ENCODE data around the gene OSMR.

Gene OSMR

DNA sequence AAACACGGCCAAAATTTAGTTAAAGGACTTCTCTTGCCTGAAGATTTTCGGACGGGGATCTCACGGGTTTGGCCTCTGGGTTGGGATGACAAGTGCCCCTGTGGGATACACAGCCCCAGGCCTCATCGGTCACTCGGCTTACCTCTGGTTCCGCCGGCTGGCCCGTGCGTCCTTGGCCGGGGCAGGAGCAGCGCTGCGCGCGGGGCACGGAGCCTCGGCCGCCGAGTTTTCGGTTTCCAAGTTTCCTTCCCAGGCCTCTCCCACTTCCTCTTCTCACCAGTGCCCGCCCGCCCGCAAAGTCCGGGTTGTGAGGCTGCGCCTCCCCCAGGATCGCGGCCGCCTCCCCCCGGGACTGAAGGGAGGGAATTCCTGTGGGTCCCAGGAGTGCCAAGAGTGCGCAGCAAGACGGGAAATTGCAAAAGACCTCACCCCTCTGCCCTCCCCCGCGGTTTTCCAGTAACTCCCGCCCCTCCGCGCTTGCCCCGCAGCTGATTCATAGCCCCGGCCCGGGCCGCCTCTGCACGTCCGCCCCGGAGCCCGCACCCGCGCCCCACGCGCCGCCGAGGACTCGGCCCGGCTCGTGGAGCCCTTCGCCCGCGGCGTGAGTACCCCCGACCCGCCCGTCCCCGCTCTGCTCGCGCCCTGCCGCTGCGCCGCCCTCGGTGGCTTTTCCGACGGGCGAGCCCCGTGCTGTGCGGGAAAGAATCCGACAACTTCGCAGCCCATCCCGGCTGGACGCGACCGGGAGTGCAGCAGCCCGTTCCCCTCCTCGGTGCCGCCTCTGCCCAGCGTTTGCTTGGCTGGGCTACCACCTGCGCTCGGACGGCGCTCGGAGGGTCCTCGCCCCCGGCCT is at the start of gene OSMR:
Gene OSMR (plus strand): TSS at position 487 of the 853 bp plus-strand sequence. CDS start 23,033 bp downstream, outside the sequence.
- no peak for DNase-seq

DNA sequence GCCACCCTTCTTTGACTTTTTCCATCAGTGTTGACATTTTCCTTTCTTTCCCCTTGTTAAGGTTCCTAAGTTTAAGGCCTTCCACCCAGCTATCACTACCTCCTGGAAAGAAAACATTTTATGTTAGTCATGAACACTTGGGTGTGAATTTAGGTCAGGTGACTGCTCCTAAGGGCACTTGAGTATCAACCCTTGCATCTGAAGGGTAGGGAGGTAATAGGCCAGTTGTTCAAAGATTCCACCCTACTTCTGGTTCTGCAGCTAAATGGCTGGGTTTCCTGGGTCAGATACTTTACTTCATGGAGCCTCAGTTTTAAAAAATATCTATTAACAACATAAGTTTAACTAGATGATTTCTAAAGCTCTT is 49.1 kb upstream of the OSMR start:
- no peak for DNase-seq

DNA sequence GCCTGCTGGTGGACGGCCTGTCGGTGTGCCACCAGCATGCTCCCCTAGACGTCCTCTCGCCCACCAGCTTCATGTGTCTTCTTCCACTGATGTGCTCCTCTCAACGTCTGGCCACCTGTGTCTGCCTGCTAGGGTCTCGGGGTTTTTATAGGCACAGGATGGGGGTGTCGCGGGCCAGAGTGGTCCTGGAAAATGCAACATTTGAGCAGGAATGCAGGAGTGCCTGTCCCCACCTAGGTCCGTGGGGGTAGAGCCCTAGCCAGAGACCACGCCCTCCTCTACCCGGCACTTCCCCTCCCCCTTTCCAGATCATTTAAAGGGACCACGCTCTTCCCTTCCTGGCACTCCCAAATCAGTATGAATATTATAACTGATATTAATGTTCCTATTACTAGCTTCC is 48.0 kb upstream of the OSMR start:
- no peak for DNase-seq

DNA sequence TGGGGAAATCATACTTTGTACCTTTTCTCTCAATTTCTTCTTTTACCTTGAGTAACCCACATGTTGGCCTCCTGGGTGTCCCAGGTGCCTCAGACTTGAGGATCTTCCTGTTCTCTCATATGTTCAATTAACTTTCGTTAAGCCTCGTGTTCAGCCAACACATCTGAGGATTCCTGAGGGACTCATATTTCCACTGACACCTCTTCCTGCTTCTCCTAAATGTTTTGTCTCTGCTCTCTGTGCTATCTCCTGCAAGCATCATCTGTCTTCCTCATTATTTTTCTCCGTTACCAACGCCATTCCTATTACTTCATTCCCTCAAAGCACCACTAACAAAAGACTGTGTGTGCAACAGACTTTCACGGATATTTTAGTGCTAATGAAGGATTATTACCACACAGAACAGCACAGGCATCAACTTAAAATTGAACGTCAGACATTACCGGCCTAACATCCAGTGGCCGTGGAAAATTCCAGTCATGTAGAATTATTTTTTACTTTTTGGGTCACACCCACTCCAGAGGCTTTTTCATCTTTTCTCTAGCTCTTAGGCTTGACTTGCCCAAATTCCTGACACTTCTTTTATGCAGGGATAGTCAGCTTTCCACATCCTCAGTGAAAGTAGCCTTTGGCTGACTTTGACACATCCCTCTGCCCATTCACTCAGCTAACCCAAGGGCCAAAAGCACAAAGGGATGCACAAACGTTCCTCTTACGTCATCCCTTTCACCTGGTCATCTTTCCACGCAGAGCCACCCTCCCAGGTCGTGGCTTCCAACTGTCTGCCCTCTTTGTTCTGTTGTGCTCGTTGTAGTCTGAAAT is 46.0 kb upstream of the OSMR start:
- DNase-seq: no peak

DNA sequence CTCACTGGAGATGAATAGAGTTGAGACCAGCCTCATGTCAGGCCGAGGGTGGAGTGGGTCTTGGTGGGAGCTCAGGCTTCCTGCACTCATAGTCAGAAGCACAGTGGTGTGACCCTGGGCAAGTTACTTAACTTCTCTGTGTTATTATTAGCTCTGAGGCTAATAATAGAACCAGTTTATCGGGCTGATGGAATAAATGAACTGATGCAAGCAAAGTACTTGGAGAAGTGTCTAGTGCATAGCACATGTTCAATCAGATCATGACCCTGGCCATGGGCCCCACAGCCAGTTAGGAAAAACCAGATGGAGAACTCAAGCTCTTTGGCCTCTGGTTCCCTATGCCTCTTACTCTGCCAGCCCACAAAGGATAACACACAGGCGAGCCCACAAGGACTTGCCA is 45.3 kb upstream of the OSMR start:
- DNase-seq: no peak

DNA sequence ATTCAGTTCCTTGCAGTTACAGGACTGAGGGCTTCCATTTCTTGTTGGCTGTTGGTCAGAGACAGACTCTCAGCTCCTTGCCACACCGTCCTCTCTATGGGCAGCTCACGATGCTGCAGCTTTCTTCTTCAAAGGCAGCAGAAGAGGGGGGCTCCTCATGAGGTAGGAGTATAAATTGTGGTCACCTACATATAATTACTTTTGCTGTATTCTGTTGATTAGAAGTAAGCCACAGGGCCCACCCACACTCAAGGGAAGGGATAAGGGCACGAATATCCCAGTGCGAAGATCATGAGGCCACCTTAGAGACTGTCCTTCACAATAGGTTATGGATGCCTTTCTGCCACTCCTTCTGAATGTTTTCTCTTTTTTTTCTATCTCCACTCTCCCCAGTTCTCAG is 43.7 kb upstream of the OSMR start:
- DNase-seq: no peak

DNA sequence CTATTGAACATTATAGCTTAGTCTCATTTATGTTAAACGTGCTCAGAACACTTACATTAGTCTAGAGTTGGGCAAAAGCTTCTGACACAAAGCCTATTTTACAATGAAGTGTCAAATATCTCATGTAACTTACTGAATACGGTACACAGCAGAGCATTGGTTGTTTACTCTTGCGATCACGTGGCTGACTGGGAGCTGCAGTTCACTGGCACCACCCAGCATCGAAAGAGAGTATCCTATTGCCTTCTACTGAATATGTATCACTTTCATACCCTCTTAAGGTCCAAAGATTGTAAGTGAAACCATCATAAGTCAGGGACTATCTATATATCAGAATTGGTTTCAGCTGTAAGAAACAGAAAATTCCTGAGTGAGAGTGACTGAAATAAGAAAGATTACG is 42.6 kb upstream of the OSMR start:
- DNase-seq: no peak

DNA sequence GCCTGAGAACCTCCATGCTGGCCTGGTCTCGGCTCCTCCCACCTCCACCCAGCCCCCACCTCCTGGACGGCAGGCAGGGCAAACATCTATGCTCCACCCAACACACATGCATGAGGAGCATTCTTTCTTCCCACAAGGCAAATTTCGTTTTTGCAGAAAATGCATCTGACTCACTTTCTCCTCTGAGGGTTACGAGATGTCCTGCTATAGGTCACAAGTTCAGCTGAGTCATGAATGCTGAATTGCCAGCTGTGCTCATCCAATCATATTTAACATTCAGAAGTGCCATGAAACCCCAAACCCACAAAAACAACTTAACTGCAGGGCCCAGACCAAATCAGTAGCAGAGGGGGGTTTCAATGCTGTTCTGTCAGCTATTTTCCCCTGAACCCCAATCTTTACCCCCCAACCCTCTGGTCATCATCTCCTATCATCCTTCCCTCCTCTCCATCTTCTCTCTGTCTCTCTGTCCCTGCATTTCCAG is 39.0 kb upstream of the OSMR start:
- no peak for DNase-seq

DNA sequence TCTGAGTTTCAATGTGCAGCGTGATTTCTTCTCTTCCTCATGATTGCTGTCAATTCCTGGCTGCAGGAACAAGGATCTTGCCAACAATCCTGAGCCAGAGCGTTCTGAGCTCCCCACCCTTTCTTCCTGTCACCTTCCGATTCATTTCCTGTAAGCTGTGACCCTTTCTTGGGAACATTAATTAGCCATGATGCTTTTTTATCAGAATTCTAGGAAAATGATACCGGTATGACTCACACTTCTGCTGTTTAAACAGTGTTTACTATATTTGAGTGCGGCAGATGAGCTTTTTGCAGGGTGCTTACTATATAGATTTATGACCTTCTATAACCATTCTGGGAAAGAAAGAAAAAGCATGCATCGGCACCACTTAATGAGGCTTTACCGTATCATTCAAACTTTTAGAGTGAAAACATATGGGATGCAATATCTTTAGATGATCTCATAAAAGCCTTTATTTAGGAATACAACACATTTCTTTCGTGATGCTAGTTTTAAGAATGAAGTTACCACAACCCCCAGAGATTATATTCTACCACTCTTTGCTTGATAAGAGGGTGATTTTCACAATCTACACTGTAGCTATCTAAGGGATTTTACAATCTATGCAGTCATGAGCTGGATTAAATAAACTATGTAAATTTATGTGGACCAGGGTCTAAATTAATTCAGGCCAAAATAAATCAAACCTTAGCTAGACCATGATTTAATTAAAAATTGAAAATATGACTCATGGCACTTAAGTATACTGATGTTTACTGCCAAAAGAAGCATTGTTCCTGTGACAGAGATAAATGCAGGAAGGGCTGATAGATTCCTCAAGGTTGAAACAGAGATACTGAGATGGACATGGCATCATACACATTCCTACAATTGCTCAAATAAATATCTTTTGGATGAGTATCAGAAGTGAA is 38.0 kb upstream of the OSMR start:
- DNase-seq: no peak

DNA sequence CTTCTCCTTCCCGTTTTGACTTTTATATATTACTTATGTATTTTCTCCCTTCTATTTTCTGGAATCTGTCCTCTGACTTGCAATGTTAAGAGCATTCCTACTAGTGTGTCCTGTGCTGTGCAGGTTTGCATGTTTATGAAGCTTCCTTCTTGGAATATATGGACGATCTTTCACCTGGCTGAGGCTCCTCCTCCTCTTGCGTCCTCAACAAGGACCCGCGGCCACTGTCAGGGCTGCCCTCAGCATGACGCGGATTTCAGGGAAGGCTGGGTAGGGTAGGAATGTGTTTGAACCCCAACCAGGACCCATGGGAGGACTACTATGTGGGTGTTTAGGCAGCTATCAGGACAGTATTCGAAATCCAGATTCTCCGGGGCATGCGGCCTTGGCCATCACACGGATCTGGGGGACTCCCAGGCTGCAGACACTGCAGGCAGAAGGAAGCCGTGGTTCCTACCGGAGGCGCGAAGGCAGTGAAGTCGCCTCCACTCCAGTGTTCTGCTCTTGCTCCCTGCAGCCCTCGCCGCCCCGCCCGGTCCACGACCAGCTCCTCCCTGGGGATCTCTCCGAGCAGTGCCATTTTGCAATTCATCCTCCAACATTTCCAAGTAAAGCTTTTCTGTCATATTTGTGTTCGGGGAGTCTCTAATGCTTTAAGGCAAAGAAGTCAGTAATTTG is 37.0 kb upstream of the OSMR start:
- no peak for DNase-seq

DNA sequence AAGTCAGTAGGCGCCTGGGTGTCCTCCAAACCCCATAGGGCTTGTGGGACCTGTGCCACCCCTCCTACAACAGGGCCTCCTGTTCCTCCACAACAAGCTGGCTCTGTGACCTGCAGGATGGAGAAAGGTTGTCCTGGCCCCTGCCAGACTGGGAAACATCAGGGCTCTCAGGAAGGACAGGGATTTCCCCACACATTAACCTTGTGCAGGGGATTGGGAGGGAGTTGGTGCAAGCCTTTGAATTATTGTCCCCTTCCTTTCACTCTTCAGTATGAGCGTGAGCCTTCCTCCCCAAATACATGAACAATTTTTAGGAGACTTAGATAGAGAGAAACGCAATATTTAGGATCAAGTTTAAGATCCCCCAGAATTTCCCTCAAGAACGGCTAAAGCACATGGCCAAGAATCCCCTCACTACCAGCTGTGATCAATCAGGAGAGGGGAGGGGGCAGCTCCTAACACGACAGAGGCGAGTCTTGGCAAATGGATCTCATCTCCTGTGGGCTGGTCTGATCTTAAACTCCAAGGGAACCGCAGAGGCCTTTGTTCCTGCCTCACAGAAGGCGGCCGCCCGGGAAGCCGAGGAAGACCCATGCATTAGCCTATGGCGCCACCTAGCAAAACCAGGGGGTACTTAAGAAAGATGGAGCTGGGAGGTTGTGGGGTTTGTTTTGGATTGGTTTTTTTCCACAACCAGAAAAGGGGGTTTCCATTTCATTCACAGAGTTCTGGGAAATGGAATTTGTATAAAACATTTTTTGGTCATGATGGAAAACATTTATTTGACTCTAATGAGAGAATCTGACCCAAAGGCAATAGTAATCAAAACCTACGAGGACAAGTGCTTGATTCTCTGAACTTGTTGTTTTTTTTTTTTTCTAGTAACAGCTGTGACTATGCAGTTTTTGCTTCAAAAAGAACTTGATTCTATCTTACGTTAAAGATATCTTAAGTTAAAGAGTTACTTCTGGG is 36.1 kb upstream of the OSMR start:
- DNase-seq: no peak

DNA sequence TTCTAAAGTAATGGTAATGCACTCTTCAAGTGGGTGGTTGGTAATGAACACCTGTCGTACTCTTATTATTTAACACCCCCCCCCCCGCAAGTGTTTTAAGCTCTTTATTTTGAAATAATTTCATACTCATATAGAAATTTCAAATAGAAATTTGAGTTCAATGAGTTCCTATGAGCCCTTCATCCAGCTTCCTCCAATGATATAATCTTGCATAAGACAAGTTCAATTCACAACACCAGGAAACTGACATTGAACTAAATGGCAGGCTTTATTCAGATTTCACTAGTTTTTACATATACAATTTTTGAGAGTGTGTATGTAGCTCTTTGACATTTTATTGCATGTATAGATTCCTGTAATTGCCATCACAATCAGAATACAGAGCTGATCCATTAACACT is 30.9 kb upstream of the OSMR start:
- DNase-seq: no peak

DNA sequence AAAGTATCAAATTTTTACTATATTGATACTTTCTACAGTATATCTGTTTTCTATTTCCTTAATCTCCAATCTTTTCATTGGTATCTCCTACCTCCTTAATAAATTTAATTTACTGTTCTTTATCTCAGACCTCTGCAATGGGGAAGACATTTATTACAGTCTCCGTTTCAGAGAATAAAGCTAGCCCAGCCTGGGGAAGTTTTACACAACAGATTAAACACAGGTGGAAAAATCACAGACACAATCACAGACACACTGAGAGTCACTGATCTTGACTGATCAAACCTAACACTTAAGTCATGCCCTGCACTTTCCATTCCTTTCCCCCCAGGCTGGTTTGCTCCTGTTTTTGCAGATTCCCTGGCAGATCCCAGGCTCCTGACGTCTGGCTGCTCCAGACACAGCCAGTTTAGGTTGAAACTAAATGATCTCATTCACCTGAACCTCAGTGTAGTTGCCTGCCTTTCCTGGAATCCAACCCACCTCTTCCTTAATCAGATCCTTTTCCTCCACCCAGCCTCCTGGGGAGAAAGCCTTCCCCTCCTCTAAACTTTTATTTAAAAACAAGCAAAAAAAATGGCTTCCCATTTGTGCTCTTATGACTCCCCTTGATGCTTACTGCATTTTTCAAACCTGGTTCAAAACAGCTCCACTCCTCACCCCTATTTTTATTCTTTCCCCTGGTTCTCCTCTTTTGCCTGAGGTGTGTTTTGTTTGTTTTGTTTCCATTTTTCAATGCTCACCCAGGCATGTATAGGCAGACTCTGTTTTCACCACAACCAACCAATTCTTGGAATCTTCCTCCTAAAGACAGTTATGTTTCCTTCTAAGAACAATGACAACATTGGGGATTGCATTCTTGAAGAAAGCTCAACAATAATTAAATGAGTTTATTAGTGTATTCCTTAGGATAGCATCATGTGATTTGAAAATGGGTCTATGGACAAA is 29.5 kb upstream of the OSMR start:
- no peak for DNase-seq

DNA sequence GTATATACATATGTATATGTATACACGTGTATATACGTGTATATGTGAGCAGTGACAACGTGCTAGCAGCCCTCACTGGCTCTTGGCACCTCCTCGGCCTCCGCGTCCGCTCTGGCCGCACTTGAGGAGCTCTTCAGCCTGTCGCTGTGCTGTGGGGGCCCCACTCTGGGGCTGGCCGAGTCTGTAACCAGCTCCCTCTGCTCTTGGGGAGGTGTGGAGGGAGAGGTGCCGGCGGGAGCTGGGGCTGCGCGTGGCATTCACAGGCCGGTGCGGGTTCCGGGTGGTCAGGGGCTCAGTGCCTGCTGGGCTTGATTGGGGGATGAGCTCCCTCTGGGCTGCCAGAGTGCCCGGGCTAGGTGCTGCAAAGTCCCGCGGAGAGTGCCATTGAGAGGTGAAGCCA is 24.1 kb upstream of the OSMR start:
- DNase-seq: no peak

DNA sequence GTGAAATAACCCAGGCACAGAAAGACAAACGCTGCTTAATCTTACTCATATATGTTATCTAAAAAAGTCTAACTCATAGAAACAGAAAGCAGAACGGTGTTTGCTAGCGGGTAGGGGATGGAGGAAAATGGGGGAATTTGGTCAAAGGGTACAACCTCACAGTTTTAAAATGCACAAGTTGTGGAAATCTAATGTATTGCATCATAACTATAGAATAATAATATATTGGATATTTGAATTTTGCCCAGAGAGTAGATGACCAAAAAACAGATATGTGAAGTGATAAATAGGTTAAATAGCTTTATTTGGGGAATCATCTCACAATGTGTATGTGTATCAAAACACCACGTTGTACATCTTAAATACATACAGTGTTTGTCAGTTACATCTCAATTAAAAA is 22.3 kb upstream of the OSMR start:
- no peak for DNase-seq

DNA sequence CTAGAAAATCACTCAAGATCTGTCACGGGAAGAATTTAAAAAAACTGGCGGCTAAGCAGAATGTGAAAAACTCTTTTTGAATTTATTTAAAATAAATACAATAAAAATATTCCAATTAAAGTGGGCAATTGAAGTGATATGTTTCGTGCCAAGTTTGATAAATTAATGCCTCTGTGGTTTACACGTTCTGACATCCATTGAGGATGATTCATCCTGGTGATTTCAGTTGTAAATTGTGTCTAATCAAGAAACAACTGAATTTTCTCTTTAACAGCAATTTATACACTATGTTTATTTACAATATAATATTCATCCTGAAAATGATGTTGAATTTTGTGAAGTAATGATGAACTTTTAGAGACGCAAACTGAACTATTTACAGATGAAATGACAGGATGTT is 21.0 kb upstream of the OSMR start:
- DNase-seq: no peak

DNA sequence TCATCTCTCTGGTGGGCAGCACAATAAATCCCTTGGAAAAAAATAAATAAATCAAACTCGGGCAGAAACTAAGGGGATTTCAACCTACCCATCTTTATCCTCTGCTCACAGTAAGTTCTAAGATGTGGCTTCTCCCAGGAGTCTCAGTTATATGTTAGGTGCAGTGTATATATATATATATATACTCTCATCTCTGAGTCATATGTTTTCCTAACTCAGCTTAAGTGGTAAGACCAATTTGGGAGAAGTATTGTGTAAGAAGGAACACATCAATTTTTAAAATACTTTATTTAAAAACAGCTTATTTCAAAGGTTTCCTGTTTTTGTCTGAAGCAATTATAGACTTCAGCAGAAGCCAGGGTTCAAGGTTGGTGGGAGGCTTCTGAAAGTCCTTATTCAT is 20.3 kb upstream of the OSMR start:
- no peak for DNase-seq

DNA sequence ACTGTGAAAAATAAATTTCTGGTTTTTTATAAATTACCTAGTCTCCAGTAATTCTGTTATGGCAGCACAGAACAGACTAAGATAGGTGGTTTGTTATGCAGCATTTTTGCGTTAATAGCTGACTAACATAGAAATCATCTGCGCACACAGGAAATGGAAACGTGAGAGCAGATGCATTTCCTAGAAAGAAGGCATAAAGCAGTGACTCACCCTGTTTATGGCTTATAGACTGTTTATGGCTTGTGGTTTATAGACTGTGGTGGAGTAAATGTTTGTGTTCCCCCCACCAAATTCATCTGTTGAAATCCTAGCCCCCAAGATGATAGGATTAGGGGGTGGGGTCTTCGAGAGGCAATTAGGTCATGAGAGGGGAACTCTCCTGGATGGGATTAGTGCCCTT is 18.3 kb upstream of the OSMR start:
- no peak for DNase-seq

DNA sequence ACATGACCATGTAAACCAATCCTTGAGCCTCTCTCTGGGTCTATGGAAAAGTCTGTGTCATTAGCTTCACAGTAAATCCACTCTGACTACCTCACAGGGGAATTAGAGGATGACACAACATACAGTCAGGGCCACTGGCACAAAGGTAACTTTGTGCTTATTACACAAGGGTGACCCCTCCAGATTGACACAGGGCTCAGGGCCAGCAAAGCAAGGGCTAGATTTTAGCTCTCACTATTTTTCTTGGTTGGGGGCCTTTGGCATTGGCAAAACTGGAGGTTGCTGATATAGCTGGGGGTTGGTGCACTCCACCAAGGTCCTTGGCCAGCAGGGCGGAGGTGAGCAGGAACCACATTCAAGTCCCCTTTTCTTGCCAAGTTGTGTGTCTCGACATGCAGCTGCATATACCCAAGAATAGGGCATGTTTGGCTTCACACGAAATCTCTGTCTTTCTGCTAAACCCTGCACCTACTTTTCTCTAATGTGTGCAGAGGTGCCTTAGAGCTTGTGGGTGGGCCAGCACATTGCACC is 15.2 kb upstream of the OSMR start:
- no peak for DNase-seq

DNA sequence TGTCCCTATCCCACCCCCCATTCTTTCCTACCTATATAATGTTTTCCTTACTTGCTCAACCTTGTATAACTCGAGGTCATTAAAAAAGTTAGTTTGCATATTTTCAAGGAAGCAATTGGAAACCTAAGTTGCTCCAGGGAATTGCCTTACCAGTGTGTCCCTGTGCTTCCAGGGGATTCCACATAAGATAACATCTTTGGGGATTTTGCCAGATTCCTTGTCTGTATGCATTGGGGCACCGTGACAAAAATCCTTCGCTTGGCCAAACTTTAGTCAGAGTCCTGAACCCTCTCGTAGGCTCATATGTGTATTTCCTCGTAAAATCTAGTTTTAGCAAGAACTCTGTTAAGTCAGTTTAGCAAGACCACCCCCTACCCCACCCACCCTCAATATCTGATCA is 14.7 kb upstream of the OSMR start:
- DNase-seq: no peak

Data from activated naive CD4-positive, alpha-beta T cell (primary cell).